GM21528 (cell line): ENCODE data around the gene POU6F2.

Experiments
- ATAC-seq: cut with Tn5 transposase; IDR thresholded peaks from one replicate; pipeline ENCODE4 v1.9.1; 2021; ENCODE audit warnings: mild to moderate bottlenecking, moderate library complexity; ENCODE audit not compliant: unreplicated experiment, low FRiP score

POU6F2 gene

DNA sequence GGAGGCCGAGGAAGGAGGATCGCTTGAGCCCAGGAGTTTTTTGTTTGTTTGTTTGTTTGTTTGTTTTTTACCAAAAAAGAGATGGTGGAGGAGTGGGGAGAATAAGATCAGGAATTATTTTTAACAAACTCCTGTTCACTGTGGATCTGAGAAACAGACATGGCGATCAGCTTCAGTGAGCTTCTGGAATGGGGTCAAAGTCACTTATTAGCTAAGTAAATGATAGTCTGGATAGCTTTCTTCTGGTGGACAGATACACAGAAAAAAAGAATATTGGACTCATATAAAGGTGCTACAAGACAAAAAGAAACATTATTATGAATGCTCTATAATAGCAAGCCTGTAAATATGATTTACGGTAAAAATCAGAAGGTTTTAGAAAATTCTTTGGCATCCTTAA, 85.1 kb downstream of the POU6F2 start:
- no peak for ATAC-seq

DNA sequence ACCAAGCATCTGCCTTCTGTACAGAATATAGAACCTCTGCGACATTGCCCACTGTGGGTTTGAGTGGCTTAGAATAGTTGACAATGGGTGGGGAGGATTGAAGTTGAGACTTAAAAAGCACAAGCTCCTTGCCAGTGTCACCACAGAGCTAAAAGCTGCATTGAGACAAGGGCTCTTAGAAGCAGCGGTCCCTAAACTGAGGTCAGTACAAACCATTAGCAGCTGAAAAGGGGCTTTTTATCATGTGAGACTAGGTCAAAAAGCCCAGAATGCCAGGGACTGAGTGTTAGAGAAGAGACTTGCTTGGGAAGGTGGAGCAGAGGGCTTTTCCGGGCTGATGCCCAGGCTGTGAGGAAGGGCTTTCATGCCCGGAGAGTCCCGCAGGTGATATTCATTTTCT, 91.3 kb downstream of the POU6F2 start:
- no peak for ATAC-seq

DNA sequence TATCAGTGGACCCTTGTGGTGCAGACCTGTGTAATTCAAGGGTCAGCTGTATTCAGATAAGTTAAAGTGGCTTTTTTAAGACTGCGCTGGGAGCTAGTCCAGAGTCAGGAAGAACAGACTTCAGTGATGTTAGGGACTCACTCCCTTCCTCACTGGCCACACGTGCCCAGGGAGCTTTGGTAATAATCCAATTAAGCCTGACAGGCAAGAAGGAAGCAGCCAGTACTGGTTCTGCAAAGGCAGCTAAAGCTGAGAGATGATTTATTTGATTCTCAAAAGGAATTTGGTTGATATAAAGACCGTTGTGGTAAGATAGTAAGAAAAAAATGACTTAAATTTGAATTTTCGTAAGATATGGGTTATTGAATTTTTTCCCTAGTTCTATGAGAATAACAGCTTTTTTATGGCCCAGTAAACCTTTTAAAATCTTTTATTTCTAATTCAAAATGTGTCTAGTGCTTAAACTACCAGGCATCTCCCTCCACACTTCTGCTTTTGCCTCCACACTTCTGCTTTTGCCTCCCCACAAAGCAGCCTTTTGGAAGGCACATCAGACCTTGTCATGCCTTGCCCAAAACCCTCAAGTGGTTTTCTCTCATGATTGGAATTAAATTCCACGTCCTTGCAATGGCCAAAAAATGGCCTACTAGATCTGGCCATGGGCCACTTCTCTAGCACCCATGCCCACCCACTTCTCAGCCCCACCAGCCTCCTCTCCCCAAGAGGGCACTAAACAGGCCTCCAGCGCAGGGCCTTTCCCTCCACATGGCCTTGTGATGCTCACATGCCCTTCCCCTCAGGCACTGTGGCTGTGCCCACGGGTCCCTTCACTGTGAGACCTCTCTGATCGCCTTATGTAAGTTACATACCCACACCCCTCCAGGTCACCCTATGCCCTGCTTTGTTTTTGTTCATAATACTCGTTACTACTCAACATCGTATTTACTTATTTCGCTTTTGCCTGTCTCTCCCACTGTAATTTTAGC, 92.5 kb downstream of the POU6F2 start:
- no peak for ATAC-seq

- no peak for ATAC-seq
Measured at GRCh38 chr7:39071116-39071515, 93.4 kb downstream of the POU6F2 start.

DNA sequence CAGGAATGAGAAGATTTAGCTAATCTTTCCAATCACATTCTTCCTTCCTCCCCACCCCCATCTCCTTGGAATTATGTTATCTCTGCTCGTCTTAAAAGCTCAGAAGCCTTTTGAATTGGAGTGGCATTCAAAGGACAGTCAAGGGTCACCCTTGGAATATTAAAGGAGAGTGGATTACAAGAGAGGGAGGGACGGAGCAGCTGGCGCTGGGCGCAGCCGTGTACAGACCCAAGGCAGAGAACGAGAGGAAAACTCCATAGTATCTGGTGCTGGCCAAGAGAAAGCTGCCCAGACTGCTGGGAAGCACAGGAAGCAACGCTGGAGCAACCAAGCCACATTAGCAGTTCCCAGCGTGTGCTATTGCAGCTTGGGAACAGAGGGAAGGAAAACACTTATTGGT, 95.7 kb downstream of the POU6F2 start:
- ATAC-seq, result no peak

GRCh38 chr7:39075210-39075609, 97.5 kb downstream of the POU6F2 start:
- no peak for ATAC-seq

- no peak for ATAC-seq
Measured at GRCh38 chr7:39083781-39084180, 106.1 kb downstream of the POU6F2 start.

DNA sequence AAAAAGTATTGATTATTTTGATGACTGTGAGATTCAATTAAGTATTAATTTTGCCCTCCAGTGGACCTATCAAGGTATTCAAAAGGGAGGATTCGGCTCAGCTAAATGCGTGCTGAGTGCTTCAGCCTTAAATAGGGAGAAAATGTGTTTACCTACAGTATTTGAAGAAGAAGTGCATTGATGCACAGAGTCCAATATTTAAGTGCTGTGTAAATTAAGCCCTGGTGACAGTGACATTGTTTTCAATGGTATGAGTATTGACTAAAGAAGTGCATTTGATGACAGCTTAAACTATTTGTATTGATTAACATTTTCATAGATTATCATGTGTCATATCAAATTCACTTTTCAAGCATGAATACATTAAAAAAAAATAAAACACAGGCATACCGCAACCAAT, 106.6 kb downstream of the POU6F2 start:
- ATAC-seq, result no peak

GRCh38 chr7:39085189-39085588, 107.5 kb downstream of the POU6F2 start:
- no peak for ATAC-seq

- no peak for ATAC-seq
Measured at GRCh38 chr7:39085590-39086049, 107.9 kb downstream of the POU6F2 start.

GRCh38 chr7:39086638-39087360, 109.1 kb downstream of the POU6F2 start:
- no peak for ATAC-seq

- no peak for ATAC-seq
Measured at GRCh38 chr7:39088730-39089593, 111.3 kb downstream of the POU6F2 start.

- no peak for ATAC-seq
Measured at GRCh38 chr7:39091145-39091544, 113.4 kb downstream of the POU6F2 start.

- no peak for ATAC-seq
Measured at GRCh38 chr7:39091774-39092173, 114.1 kb downstream of the POU6F2 start.

DNA sequence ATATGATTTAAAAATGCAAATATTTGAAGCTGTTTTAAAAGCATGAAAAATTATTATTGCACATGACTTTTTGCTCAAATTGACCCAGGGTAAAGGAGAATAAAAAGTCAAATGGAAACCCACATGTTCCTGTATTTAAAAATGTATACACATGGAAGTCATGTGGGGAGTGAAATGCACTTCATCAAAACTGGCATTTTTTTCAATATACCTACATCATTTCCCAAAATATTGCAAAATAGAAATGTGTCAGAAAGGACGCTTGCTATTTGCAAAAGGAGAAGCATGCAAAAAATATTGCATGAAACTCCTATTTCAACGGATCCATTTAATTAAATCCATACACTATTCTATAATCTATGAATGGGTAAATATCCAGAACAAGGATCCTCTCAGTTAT, 117.0 kb downstream of the POU6F2 start:
- ATAC-seq, result no peak

- ATAC-seq, result no peak
Measured at GRCh38 chr7:39095875-39096619, 118.3 kb downstream of the POU6F2 start.

- no peak for ATAC-seq
Measured at GRCh38 chr7:39098506-39098905, 120.8 kb downstream of the POU6F2 start.

DNA sequence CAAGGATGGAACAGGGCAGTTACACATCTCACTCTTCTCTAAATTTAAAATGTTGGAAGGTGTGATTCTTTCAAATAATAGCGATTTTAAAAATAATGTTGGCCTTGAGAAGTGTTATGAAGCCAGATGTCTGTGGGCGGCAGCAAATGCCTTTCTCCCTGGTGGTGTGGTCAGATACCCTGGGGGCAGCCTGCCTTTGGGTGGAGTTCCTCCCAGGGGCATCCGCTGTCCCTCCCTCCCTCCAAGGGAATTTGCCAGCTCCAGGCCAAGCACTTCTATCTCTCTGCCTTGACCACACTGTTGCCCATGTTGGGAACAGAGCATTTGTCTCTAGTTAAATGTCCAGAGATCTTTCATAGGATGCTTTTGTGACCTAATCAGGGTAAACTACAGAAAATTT, 121.4 kb downstream of the POU6F2 start:
- ATAC-seq, result no peak

- no peak for ATAC-seq
Measured at GRCh38 chr7:39100270-39100669, 122.6 kb downstream of the POU6F2 start.

DNA sequence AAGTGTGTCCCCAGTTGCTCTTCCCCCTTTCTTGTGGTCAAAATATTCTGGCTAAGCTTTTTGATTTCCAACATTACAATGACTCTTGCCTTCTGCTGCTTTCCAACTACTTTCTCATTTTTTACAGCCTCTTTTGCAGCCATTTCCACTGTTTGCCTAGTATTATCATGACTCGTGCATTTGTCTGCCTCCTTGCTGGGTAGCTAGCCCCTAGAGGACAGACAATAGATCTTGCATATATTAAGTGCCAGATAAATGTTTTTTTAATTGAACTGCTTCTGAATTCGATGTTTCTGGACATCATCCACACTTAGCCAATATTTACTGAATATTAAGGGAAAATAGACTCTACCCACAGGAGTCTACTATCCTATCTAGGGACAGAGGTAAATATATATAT, 124.5 kb downstream of the POU6F2 start:
- no peak for ATAC-seq
